Measurements from ENCODE around the gene C19orf85.
"Not testable (repeated sequence)": the region's sequence is repeated elsewhere in the genome, so short reads cannot be mapped to it uniquely, and the experiment has no call there.

The C19orf85 gene

GRCh38 chr19:55464662-55465054, at the start of gene C19orf85:
Gene C19orf85, minus strand, starts transcription at chr19:55464751. Its CDS starts 197 bp downstream, at chr19:55464554.
- DNase-seq (ENCODE audit: low spot score), result no peak

- DNase-seq (ENCODE audit: low spot score), result no peak
Measured at GRCh38 chr19:55508120-55508519, 43.6 kb upstream of the C19orf85 start.

- DNase-seq (ENCODE audit: low spot score), result no peak
Measured at GRCh38 chr19:55504981-55505380, 40.4 kb upstream of the C19orf85 start.

- no peak for DNase-seq (ENCODE audit: low spot score)
Measured at GRCh38 chr19:55504252-55504603, 39.7 kb upstream of the C19orf85 start.

GRCh38 chr19:55503502-55504251, 39.1 kb upstream of the C19orf85 start:
- DNase-seq (ENCODE audit: low spot score), result peak; percentile 94

- no peak for DNase-seq (ENCODE audit: low spot score)
Measured at GRCh38 chr19:55503157-55503501, 38.6 kb upstream of the C19orf85 start.

- no peak for DNase-seq (ENCODE audit: low spot score)
Measured at GRCh38 chr19:55502197-55502952, 37.8 kb upstream of the C19orf85 start.

- DNase-seq (ENCODE audit: low spot score), result no peak
Measured at GRCh38 chr19:55500368-55500952, 35.9 kb upstream of the C19orf85 start.

GRCh38 chr19:55498246-55498840, 33.8 kb upstream of the C19orf85 start:
- DNase-seq (ENCODE audit: low spot score), result no peak

GRCh38 chr19:55497763-55498162, 33.2 kb upstream of the C19orf85 start:
- DNase-seq (ENCODE audit: low spot score), result peak; percentile 56

- not testable (repeated sequence) for DNase-seq (ENCODE audit: low spot score)
Measured at GRCh38 chr19:55496820-55497219, 32.3 kb upstream of the C19orf85 start.

GRCh38 chr19:55495646-55496349, 31.2 kb upstream of the C19orf85 start:
- DNase-seq (ENCODE audit: low spot score), result no peak

- peak; percentile 65 for DNase-seq (ENCODE audit: low spot score)
Measured at GRCh38 chr19:55494172-55494761, 29.7 kb upstream of the C19orf85 start.

- DNase-seq (ENCODE audit: low spot score), result no peak
Measured at GRCh38 chr19:55493645-55494171, 29.2 kb upstream of the C19orf85 start.

GRCh38 chr19:55493052-55493644, 28.6 kb upstream of the C19orf85 start:
- DNase-seq (ENCODE audit: low spot score), result peak; percentile 79

- DNase-seq (ENCODE audit: low spot score), result no peak
Measured at GRCh38 chr19:55492362-55492944, 27.9 kb upstream of the C19orf85 start.

GRCh38 chr19:55491546-55492360, 27.2 kb upstream of the C19orf85 start:
- DNase-seq (ENCODE audit: low spot score), result peak; percentile 62

GRCh38 chr19:55490478-55491432, 26.2 kb upstream of the C19orf85 start:
- peak; percentile 66 for DNase-seq (ENCODE audit: low spot score)

All from left forelimb (tissue), 1 donor.